K562 treated with DMSO at 1 percent for 12 hours (cell line): Measurements from ENCODE around the gene RRBP1. TPM values are rescaled to one million over a fixed set of nuclear protein-coding genes. Genes with fewer than 3 reads are reported as not detected.

Source experiments
- total RNA-seq: library from RNA; unstranded; fragments of 300-600 nt; gene quantifications from 2 replicates; pipeline ENCODE4 v1.2.3, GENCODE V29; 2022; ENCODE audit not compliant: insufficient read depth

RRBP1 gene, protein sequence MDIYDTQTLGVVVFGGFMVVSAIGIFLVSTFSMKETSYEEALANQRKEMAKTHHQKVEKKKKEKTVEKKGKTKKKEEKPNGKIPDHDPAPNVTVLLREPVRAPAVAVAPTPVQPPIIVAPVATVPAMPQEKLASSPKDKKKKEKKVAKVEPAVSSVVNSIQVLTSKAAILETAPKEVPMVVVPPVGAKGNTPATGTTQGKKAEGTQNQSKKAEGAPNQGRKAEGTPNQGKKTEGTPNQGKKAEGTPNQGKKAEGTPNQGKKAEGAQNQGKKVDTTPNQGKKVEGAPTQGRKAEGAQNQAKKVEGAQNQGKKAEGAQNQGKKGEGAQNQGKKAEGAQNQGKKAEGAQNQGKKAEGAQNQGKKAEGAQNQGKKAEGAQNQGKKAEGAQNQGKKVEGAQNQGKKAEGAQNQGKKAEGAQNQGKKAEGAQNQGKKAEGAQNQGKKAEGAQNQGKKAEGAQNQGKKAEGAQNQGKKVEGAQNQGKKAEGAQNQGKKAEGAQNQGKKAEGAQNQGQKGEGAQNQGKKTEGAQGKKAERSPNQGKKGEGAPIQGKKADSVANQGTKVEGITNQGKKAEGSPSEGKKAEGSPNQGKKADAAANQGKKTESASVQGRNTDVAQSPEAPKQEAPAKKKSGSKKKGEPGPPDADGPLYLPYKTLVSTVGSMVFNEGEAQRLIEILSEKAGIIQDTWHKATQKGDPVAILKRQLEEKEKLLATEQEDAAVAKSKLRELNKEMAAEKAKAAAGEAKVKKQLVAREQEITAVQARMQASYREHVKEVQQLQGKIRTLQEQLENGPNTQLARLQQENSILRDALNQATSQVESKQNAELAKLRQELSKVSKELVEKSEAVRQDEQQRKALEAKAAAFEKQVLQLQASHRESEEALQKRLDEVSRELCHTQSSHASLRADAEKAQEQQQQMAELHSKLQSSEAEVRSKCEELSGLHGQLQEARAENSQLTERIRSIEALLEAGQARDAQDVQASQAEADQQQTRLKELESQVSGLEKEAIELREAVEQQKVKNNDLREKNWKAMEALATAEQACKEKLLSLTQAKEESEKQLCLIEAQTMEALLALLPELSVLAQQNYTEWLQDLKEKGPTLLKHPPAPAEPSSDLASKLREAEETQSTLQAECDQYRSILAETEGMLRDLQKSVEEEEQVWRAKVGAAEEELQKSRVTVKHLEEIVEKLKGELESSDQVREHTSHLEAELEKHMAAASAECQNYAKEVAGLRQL (N-terminal part only)
- 19.9 and 66.6 TPM in 2 replicates for total RNA-seq

GRCh38 chr20:17682103-17682888 lies at the start of gene RRBP1:
TSS of gene RRBP1 (minus strand) at chr20:17682242. CDS start at chr20:17660507, 21,735 bp downstream.

DNA sequence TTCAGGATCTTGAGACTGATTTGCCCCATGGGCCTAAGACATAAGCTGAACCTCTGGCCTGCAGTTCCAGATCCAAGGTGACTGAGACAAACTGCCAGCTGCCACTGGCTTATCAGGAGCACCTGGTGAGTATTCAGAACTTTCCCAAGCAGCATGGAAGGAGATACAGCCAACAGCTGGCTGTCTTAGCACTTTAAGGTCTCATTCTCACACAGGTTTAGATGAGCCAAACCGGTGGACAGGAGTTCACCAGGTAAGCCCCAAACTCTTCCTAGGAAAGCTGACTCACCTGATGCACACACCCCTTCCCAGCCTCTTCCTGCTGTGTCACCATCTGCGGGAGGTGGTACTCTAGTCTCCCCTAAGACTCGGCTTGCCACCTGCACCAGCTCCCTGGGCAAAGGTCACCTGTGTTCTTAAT lies 17.9 kb upstream of the RRBP1 start, which contains the start of gene BANF2:
BANF2 (plus strand) TSS at position 36 of the 421 bp plus-strand sequence. CDS start 25,060 bp downstream, outside the sequence.

DNA sequence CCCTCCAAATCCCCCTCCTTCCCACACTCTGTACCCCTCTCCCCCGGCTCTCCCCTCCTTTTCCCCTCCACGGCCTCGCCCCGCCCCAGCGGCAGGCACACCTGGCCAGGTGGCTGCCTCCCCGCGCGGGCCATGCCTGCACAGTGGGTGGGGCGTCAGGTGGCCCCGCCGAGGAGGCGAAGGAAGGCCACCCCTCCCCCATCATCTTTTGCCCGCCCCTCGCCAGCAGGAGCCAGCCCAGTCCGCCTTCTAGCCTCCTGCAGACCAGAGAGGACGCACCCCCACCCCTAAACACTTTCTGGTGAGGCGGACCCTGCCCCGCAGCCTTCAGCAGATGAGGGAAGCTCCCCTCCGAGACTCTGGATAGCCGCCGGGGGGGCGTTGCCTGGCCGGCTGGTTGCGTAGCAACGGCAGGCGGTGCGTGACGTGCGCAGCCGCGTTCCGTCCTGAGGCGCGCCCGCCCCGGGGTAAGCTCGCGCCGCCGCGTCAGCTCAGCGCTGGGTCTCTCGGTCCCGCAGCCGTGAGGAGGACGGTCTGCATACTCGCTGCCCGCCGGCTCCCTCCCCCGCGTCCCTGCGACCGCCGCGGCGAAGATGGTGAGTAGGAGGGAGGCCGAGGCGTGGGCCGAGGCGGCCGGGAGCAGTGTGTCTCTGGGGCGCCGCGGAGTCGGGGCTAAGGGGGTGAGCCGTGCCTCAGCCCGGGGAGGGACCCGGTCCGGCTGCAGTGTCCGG lies 112.3 kb downstream of the RRBP1 start, which contains the start of gene DSTN:
DSTN (plus strand) TSS at position 460 of the 731 bp plus-strand sequence; CDS start at position 594, 134 bp downstream.

Other genes with a start within 250 kb of the RRBP1 start
- gene BFSP1, start 150.9 kb downstream of the RRBP1 start, total RNA-seq = 0.31 and 0.41 TPM in 2 replicates
- 43.9 and 83.3 TPM in 2 replicates for gene DSTN, start 112.2 kb downstream of the RRBP1 start, total RNA-seq
- gene BANF2, start 17.7 kb upstream of the RRBP1 start, total RNA-seq = not detected in 2 replicates